ENCODE measurements around the gene ABHD11. TPM values are rescaled to one million over a fixed set of nuclear protein-coding genes. Genes with fewer than 3 reads are reported as not detected.
A peak's percentile ranks its signal among the peaks of the same experiment; 100 is the strongest.

ABHD11 gene
- total and polyA plus RNA-seq, 9 of the 15 experiments (the other 6 are each of a cell fraction or from before 2014, with no cell fraction given): 7.7 to 44.2 (median 18.9) TPM

GRCh38 chr7:73706126-73707044, 32.2 kb downstream of the ABHD11 start:
- intact Hi-C loops (cut with micrococcal nuclease): no loop called here
- Histone ChIP-seq H3K4me1 (replicated peaks in 1 of 2; ENCODE audit: control insufficient read depth in 2 of 2, insufficient read depth in 2 of 2, low read length in 2 of 2) (peaks cover 20 to 65% of the 10 kb centered on the region in 2 experiments; a peak in 4 of 5 replicates), H4K20me1 (replicated peaks; ENCODE audit: control insufficient read depth, insufficient read depth, low read length) (peaks cover 27% of the 10 kb centered on the region), H3K4me3 (no peak overlapping the region), H3K9me3 (replicated peaks; ENCODE audit: control insufficient read depth, insufficient read depth, low read depth, low read length) (no peaks in the 10 kb centered on the region), H3K9me1 (ENCODE audit: control insufficient read depth, insufficient read depth, low read length) (no peaks in the 10 kb centered on the region), H3K27me3 (ENCODE audit: control insufficient read depth in 2 of 2, insufficient read depth in 2 of 2, low read length in 2 of 2) (no peaks in the 10 kb centered on the region; a peak in 1 of 5 replicates), H3K79me2 (ENCODE audit: control insufficient read depth, insufficient read depth, low read length) (no peaks in the 10 kb centered on the region), H3K9ac (ENCODE audit: insufficient read depth in 1 of 2, low read depth in 2 of 2, low read length in 2 of 2) (peak overlapping the region in 1 of 2 experiments; percentile 72; a peak in 2 of 4 replicates), H3K36me3 (ENCODE audit: control insufficient read depth, insufficient read depth, low read length) (peaks cover 16% of the 10 kb centered on the region; the same call in 2 of the 3 replicates), H3K27ac (ENCODE audit: extremely low read depth, low read depth, low read length) (peak overlapping the region; percentile 47; the same call in 1 of the 3 replicates), H2AFZ (ENCODE audit: low read depth, low read length) (no peak overlapping the region), H3K4me2 (ENCODE audit: insufficient read depth, low read length) (peak overlapping the region; percentile 3; the same call in 1 of the 2 replicates)
- ATAC-seq (peak; percentile 57), FAIRE-seq (peak; percentile 86), DNase-seq (ENCODE audit: extremely low read depth in 1 of 4, low spot score in 3 of 4) (peak in 3 of 4 experiments; percentile 54 to 73 (median 63))
- 39% methylated on average over 25 of the region's 25 CpGs for WGBS (ENCODE audit: insufficient coverage, low coverage, missing lambda C conversion rate)
- BruUV-seq (replicated peaks): no TSS peak
- ChIA-PET POLR2A (interaction anchor here (0.6 to 3.3 kb wide), 6 partner anchors 9 to 129 kb away, joined by 3 to 16 read pairs (median 6); partner anchors contain the start of genes BUD23 and DNAJC30), CTCF (ENCODE audit: low intra/inter-chr PET ratio) (no interaction called here)
- in situ Hi-C loops (cut with MboI): no loop called here
- TF ChIP-seq FOS (IDR thresholded peaks at IDR 0.05; ENCODE audit: extremely low read depth, insufficient read length) (peak; percentile 18), TRIM24 (IDR thresholded peaks at IDR 0.05) (0 out of 4 replicates have a peak, but pooled peaks of 1 of the 2 experiments have one; percentile 18), MAFG (tag; conservative IDR thresholded peaks at IDR 0.05) (peak; percentile 73), MTF1 (CRISPR knock-in tag; IDR thresholded peaks at IDR 0.05; ENCODE audit: borderline replicate concordance) (no peak), NFIC (IDR thresholded peaks at IDR 0.05) (peak; percentile 76), EP300 (IDR thresholded peaks at IDR 0.05; ENCODE audit: low read length) (peak; percentile 35; the same call in 1 of the 2 replicates), KAT7 (CRISPR knock-in tag; IDR thresholded peaks at IDR 0.05; ENCODE audit: borderline replicate concordance) (peak; percentile 49; the same call in 1 of the 2 replicates), FOSL1 (tag; conservative IDR thresholded peaks at IDR 0.05) (peak; percentile 95), BCOR (IDR thresholded peaks at IDR 0.05) (peak; percentile 85), DDX20 (tag; IDR thresholded peaks at IDR 0.05; ENCODE audit: low read depth) (no peak), HDAC1 (IDR thresholded peaks at IDR 0.05) (0 out of 4 replicates have a peak, but pooled peaks of 1 of the 2 experiments have one; percentile 26), JUND (IDR thresholded peaks at IDR 0.05; ENCODE audit: borderline replicate concordance, low read depth, low read length) (peak; percentile 88), JUND (tag; IDR thresholded peaks at IDR 0.05; ENCODE audit: borderline replicate concordance, low read depth, low read length) (peak; percentile 87; the same call in 2 of the 3 replicates), SMARCA4 (IDR thresholded peaks at IDR 0.05) (peak; percentile 72), ZNF12 (CRISPR knock-in tag; IDR thresholded peaks at IDR 0.05) (0 out of 2 replicates have a peak, but pooled peaks have one; percentile 21), GATAD2B (IDR thresholded peaks at IDR 0.05; ENCODE audit: borderline replicate concordance) (peak; percentile 16; the same call in 1 of the 2 replicates), MAFK (IDR thresholded peaks at IDR 0.05; ENCODE audit: low read length) (peak; percentile 58)
- TF ChIP-seq, protein P1, sequence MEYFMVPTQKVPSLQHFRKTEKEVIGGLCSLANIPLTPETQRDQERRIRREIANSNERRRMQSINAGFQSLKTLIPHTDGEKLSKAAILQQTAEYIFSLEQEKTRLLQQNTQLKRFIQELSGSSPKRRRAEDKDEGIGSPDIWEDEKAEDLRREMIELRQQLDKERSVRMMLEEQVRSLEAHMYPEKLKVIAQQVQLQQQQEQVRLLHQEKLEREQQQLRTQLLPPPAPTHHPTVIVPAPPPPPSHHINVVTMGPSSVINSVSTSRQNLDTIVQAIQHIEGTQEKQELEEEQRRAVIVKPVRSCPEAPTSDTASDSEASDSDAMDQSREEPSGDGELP (CRISPR knock-in tag; IDR thresholded peaks at IDR 0.05; ENCODE audit: borderline replicate concordance): peak; percentile 40; the same call in 1 of the 2 replicates
- TF ChIP-seq, protein P2, sequence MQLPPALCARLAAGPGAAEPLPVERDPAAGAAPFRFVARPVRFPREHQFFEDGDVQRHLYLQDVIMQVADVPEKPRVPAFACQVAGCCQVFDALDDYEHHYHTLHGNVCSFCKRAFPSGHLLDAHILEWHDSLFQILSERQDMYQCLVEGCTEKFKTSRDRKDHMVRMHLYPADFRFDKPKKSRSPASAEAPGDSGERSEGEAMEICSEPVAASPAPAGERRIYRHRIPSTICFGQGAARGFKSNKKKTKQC (CRISPR knock-in tag; IDR thresholded peaks at IDR 0.05): peak; percentile 42; the same call in 1 of the 2 replicates

Data from K562 (cell line).